Measurements from ENCODE around the gene CRY2.

CRY2 gene

DNA sequence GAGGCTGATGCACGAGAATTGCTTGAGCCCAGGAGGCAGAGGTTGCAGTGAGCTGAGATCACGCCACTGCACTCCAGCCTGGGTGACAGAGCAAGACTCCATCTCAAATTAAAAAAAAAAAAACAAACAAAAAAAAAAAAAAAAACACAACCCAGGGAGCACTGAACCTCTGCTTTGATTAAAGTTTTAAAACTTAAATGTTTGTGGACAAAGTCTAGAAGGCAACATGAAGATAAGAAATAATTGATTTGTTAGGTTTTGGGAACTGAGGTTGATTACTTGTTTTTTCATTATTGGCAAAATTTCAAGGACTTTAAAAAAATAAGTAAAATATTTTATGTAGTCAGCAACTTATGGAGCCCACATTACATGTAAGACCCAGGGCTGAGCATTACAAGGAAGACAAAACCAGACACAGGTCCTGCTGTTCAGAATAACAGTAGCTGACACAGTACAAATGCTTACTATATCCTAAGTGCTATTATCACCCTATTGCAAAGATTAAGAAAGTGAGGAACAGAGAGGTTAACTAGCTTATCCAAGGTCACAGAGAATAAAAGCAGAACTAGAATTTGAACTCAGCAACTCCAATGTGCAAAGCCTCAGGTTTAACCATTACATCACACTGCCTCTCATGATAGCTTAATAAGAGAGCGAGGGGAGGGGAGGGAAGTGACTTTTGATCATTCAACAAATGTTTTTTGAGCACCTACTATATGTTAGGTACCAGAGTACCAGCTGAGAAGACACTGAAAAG is 2.3 kb upstream of the CRY2 start:
- DNase-seq (ENCODE audit: low read depth): peak; percentile 20
- H3K4me3 ChIP-seq (ENCODE audit: low read depth, low read length): no peak overlapping the region

DNA sequence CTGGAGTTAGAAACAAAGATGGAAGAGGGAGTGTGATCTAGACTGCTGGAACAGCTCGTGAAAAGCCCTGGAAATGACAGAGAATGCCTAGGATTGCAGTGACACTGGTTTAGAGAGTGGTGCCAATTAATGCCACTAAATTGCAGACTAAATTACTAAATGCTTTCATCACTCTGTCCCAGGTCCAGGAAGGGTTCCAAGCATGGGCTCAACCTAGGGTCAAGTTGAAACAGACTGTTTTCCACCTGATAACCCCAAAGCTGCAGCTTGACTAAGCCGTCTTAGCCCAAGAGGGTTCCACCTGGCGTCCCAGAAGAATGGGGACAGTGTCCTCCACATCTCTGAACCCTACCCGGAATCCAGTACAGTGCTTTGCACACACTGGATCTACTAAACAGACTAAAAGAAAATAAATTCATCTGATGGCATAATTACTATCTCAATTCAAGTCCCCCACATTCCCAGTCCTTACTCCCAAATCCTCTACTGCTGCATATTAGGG is 1.1 kb upstream of the CRY2 start:
- TF ChIP-seq, protein P1, sequence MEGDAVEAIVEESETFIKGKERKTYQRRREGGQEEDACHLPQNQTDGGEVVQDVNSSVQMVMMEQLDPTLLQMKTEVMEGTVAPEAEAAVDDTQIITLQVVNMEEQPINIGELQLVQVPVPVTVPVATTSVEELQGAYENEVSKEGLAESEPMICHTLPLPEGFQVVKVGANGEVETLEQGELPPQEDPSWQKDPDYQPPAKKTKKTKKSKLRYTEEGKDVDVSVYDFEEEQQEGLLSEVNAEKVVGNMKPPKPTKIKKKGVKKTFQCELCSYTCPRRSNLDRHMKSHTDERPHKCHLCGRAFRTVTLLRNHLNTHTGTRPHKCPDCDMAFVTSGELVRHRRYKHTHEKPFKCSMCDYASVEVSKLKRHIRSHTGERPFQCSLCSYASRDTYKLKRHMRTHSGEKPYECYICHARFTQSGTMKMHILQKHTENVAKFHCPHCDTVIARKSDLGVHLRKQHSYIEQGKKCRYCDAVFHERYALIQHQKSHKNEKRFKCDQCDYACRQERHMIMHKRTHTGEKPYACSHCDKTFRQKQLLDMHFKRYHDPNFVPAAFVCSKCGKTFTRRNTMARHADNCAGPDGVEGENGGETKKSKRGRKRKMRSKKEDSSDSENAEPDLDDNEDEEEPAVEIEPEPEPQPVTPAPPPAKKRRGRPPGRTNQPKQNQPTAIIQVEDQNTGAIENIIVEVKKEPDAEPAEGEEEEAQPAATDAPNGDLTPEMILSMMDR (IDR thresholded peaks at IDR 0.05; ENCODE audit: low read depth, low read length): no peak
- no peak overlapping the region for H3K4me3 ChIP-seq (ENCODE audit: low read depth, low read length)
- no peak for DNase-seq (ENCODE audit: low read depth)

More for the DNA sequence above, 2.3 kb upstream of the CRY2 start:
- TF ChIP-seq, protein P1 (IDR thresholded peaks at IDR 0.05; ENCODE audit: low read depth, low read length): no peak
- no peak for TF ChIP-seq MYC (IDR thresholded peaks at IDR 0.05; ENCODE audit: low read depth, low read length)
- TF ChIP-seq, protein P2, sequence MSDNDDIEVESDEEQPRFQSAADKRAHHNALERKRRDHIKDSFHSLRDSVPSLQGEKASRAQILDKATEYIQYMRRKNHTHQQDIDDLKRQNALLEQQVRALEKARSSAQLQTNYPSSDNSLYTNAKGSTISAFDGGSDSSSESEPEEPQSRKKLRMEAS (IDR thresholded peaks at IDR 0.05; ENCODE audit: low read depth, low read length): no peak
- no peak for TF ChIP-seq POLR2A (IDR thresholded peaks at IDR 0.05; ENCODE audit: extremely low read depth, insufficient read length)

DNA sequence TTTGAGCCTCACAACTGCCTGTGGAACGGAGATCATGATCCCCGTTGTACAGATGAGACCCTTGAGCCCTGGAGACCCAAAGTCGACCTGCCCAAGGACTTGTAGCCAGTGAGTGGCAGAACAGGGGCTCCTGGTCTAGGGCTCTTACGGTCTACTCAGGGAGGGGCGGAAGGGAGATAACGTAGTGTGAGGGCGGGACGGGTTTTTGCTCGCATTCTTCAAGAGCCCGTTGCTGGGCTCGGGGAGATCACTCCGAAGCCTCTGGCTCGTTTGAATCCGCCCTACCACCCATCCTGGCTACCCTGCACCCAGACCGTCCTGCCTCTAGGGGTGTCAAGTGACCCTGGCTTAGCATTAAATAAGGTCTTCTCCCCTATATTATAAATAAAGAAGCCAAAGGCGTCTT is 639 bp downstream of the CRY2 start:
- DNase-seq (ENCODE audit: low read depth): peak; percentile 75
- H3K4me3 ChIP-seq (ENCODE audit: low read depth, low read length): peak overlapping the region; percentile 79
- TF ChIP-seq MYC (IDR thresholded peaks at IDR 0.05; ENCODE audit: low read depth, low read length): no peak
- no peak for TF ChIP-seq POLR2A (IDR thresholded peaks at IDR 0.05; ENCODE audit: extremely low read depth, insufficient read length)
- TF ChIP-seq, protein P2 (IDR thresholded peaks at IDR 0.05; ENCODE audit: low read depth, low read length): no peak
- TF ChIP-seq, protein P1 (IDR thresholded peaks at IDR 0.05; ENCODE audit: low read depth, low read length): no peak

DNA sequence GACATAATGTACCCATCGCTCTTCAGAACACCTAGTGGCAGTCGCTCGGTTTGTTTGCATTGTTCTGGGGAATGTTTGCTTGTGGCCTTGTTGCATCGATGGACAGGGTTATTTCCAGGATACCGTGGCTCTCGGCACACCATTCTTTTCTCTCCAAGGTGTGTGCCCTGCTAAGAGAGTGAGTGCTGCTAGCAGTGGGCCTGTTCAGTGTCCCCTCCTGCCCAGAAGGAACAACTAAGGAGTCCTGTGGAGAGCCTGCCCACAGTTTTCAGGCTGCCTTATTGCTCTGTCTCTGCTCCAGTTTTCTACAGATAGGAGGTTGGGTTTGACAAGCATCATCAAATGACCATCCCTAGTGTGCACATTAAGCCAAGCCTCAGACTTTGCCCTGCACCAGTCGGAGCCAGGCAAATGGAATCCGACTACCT is 1.4 kb downstream of the CRY2 start:
- TF ChIP-seq POLR2A (IDR thresholded peaks at IDR 0.05; ENCODE audit: extremely low read depth, insufficient read length) (no peak), MYC (IDR thresholded peaks at IDR 0.05; ENCODE audit: low read depth, low read length) (no peak)
- no peak for DNase-seq (ENCODE audit: low read depth)
- H3K4me3 ChIP-seq (ENCODE audit: low read depth, low read length): peak overlapping the region; percentile 79

DNA sequence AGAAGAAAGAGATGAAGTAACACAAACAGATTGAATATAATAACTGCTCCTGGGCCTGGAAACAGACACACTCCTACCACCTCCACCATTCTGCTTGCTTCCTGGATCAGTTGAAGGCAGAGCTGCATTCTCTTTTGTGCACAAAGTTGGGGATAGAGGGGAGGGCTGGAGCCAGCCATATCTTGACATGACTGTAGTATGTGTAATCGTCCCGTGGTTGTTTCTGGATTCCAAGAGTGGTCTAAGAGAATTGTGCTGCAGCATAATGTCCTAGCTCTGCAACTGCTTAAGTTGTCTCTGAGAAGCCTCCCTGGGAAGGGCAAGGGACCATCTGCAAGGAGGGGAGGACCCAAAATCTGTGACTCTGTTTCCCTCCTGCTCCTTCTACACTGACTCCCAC is 3.2 kb downstream of the CRY2 start:
- H3K4me3 ChIP-seq (ENCODE audit: low read depth, low read length): no peak overlapping the region
- no peak for DNase-seq (ENCODE audit: low read depth)
- TF ChIP-seq, protein P1 (IDR thresholded peaks at IDR 0.05; ENCODE audit: low read depth, low read length): no peak
- TF ChIP-seq POLR2A (IDR thresholded peaks at IDR 0.05; ENCODE audit: extremely low read depth, insufficient read length): no peak
- no peak for TF ChIP-seq MYC (IDR thresholded peaks at IDR 0.05; ENCODE audit: low read depth, low read length)
- TF ChIP-seq, protein P2 (IDR thresholded peaks at IDR 0.05; ENCODE audit: low read depth, low read length): no peak

DNA sequence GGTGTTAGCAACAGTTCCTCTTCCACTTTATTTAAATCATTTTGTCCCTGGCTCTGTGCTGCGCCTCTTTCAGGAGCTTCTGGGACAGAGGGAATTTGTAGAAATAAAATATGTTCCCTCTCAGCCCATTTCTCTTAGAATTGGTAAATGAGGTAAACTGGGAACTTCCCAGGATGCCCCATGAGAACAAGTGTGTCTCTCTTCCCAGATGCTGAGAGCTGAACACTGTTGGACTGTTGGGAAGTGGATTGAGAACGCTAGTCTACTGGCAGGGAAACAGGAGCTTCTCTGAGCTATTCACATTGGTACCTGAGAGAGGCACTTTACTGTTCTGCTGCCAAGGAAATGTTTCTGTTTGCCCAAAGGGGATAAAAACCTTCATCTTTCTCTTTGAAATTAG is 4.0 kb downstream of the CRY2 start:
- H3K4me3 ChIP-seq (ENCODE audit: low read depth, low read length): no peak overlapping the region
- no peak for TF ChIP-seq MYC (IDR thresholded peaks at IDR 0.05; ENCODE audit: low read depth, low read length)
- TF ChIP-seq, protein P1 (IDR thresholded peaks at IDR 0.05; ENCODE audit: low read depth, low read length): no peak
- TF ChIP-seq, protein P2 (IDR thresholded peaks at IDR 0.05; ENCODE audit: low read depth, low read length): no peak
- TF ChIP-seq POLR2A (IDR thresholded peaks at IDR 0.05; ENCODE audit: extremely low read depth, insufficient read length): no peak
- DNase-seq (ENCODE audit: low read depth): no peak
